Panc1 (cell line): ENCODE results near the gene REX1BD.

Experiments used
- POLR2AphosphoS5 ChIP-seq: IDR thresholded peaks from 2 replicates; pipeline ENCODE4 v1.6.1; 2012; ENCODE audit warnings: mild to moderate bottlenecking, low read depth, low read length, moderate library complexity
- TF ChIP-seq, protein P1 (sequence below): fragments of 450-650 bp; IDR thresholded peaks from 2 replicates; pipeline ENCODE4 v1.5.1; 2017; ENCODE audit warnings: mild to moderate bottlenecking

DNA sequence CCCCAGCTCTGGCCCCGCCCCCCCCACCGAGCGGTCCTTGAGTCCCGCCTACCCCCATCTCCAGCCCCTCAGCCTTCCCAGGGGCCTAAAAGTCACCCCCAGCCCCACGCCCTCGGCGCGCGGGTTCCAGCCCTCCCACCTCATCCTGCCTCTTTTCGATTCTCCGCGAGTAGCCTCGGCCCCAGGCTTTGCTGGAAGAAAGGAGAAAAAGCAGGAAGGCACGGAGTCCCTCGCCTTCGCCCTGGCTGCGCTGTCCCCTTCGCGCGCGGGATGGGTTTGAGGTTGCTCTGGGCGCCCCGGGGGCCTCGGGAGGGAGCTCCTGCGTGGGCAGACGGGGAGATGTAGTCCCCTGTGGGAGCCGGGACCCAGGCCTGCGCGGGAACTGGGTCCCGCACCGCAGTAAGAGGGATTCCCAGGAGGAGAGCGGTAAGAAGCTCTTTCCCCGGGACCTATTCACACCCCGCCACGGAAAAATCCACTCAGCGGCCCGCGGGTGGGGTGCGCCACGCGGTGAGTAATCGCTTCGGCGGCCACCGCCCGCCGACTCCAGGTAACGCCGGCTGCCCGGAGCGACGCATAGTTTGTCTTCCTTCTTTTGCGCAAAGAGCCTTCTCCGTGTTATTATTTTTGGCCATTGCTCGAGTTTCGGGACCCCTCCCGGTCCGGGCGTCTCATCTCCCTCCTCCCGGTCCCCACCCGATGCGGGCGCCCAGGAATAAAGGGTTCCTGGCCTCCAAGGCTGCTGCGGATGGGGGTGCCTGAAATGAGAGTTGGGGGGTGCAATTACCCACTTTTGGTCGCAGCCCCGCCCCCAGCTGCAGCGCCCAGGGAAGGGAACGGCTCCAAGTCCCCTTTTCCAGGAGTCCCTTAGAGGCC, 18.9 kb downstream of the REX1BD start:
- TF ChIP-seq, protein P1, sequence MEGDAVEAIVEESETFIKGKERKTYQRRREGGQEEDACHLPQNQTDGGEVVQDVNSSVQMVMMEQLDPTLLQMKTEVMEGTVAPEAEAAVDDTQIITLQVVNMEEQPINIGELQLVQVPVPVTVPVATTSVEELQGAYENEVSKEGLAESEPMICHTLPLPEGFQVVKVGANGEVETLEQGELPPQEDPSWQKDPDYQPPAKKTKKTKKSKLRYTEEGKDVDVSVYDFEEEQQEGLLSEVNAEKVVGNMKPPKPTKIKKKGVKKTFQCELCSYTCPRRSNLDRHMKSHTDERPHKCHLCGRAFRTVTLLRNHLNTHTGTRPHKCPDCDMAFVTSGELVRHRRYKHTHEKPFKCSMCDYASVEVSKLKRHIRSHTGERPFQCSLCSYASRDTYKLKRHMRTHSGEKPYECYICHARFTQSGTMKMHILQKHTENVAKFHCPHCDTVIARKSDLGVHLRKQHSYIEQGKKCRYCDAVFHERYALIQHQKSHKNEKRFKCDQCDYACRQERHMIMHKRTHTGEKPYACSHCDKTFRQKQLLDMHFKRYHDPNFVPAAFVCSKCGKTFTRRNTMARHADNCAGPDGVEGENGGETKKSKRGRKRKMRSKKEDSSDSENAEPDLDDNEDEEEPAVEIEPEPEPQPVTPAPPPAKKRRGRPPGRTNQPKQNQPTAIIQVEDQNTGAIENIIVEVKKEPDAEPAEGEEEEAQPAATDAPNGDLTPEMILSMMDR: no peak
- TF ChIP-seq POLR2AphosphoS5: no peak
